HG03025 (cell line): ENCODE data around the gene TTC12.

Experiments used
- ATAC-seq: cut with Tn5 transposase; IDR thresholded peaks from one replicate; pipeline ENCODE4 v1.9.1; 2021; ENCODE audit warnings: mild to moderate bottlenecking, moderate library complexity; ENCODE audit not compliant: unreplicated experiment, low FRiP score

The TTC12 gene

GRCh38 chr11:113317339-113317738 lies 3.0 kb downstream of the TTC12 start:
- ATAC-seq, result no peak

GRCh38 chr11:113319085-113319484 lies 4.7 kb downstream of the TTC12 start:
- no peak for ATAC-seq

- ATAC-seq, result no peak
Measured at GRCh38 chr11:113322158-113322557, 7.8 kb downstream of the TTC12 start.

GRCh38 chr11:113324250-113324649 lies 9.9 kb downstream of the TTC12 start:
- no peak for ATAC-seq

GRCh38 chr11:113329725-113330124 lies 15.3 kb downstream of the TTC12 start:
- peak; percentile 69 for ATAC-seq

GRCh38 chr11:113331441-113331840 lies 17.1 kb downstream of the TTC12 start:
- ATAC-seq, result no peak

GRCh38 chr11:113332023-113332422 lies 17.6 kb downstream of the TTC12 start:
- no peak for ATAC-seq

- ATAC-seq, result no peak
Measured at GRCh38 chr11:113332638-113333329, 18.4 kb downstream of the TTC12 start.

- ATAC-seq, result peak; percentile 44
Measured at GRCh38 chr11:113334183-113334582, 19.8 kb downstream of the TTC12 start.

- no peak for ATAC-seq
Measured at GRCh38 chr11:113338730-113339129, 24.3 kb downstream of the TTC12 start.

- ATAC-seq, result no peak
Measured at GRCh38 chr11:113339929-113340589, 25.7 kb downstream of the TTC12 start.

GRCh38 chr11:113341388-113342165 lies 27.2 kb downstream of the TTC12 start:
- no peak for ATAC-seq

GRCh38 chr11:113345978-113346377 lies 31.6 kb downstream of the TTC12 start:
- no peak for ATAC-seq

- ATAC-seq, result no peak
Measured at GRCh38 chr11:113349528-113349927, 35.1 kb downstream of the TTC12 start.

- no peak for ATAC-seq
Measured at GRCh38 chr11:113350336-113351067, 36.1 kb downstream of the TTC12 start.

- no peak for ATAC-seq
Measured at GRCh38 chr11:113351068-113351450, 36.7 kb downstream of the TTC12 start.

GRCh38 chr11:113351480-113351879 lies 37.1 kb downstream of the TTC12 start:
- no peak for ATAC-seq

- ATAC-seq, result no peak
Measured at GRCh38 chr11:113356203-113356602, 41.8 kb downstream of the TTC12 start.

- ATAC-seq, result no peak
Measured at GRCh38 chr11:113363406-113363805, 49.0 kb downstream of the TTC12 start.

- no peak for ATAC-seq
Measured at GRCh38 chr11:113363996-113364641, 49.7 kb downstream of the TTC12 start.
